B cell (primary cell): Measurements from ENCODE around the gene IARS1. TPM values are rescaled to one million over a fixed set of nuclear protein-coding genes. Genes with fewer than 3 reads are reported as not detected.

Source experiments
- ATAC-seq: fragments of 200-7000 bp; cut with Tn5 transposase; one replicate; pipeline ENCODE4 v1.10.0; 2021; ENCODE audit warnings: low read depth, mild to moderate bottlenecking, moderate number of reproducible peaks, moderate library complexity
- CTCF ChIA-PET: fragments of 350-600 bp; sonication (Branson Sonifier 250); formaldehyde crosslinking; loops from one replicate; lab custom pipeline; 2021; ENCODE audit warnings: antibody characterized with exemption, inconsistent platforms; lab: Charles Lee
- POLR2A ChIA-PET: fragments of 350-600 bp; sonication (Branson Sonifier 250); formaldehyde crosslinking; loops from one replicate; lab custom pipeline; 2021; ENCODE audit warnings: antibody characterized with exemption; lab: Charles Lee
- DNase-seq: peaks from one replicate; pipeline ENCODE4 v3.0.0; 2013
- H2AFZ ChIP-seq: 2 replicates; pipeline ENCODE4 v1.6.1; 2012; ENCODE audit warnings: mild to moderate bottlenecking, low read depth, low read length; ENCODE audit not compliant: insufficient read depth, poor library complexity, severe bottlenecking
- H3K27ac ChIP-seq, 2 donors: 1 replicate in 1 of 2; 2 replicates in 1 of 2; pipeline ENCODE4 v1.5.1; 2012 to 2013; ENCODE audit warnings: low read length in 2 of 2, mild to moderate bottlenecking in 2 of 2, moderate library complexity in 1 of 2
- H3K27me3 ChIP-seq, 4 experiments: fragments of 200-600 bp in 1 of 4; sonication (generic) in 1 of 4; replicated peaks in 1 of 4; 1 replicate in 2 of 4; 2 replicates in 2 of 4; pipeline versions ENCODE4 v1.6.1 to v1.7.0; 2013 to 2016; ENCODE audit warnings: low read length in 3 of 4, mild to moderate bottlenecking in 2 of 4, mixed read lengths in 1 of 4, moderate library complexity in 1 of 4; ENCODE audit not compliant: insufficient read depth in 4 of 4, control insufficient read depth in 3 of 4; ENCODE audit errors: control extremely low read depth in 1 of 4
- H3K36me3 ChIP-seq, 2 experiments: replicated peaks in 1 of 2; 1 replicate in 1 of 2; 2 replicates in 1 of 2; pipeline versions ENCODE4 v1.6.1 to v1.7.1; 2013; ENCODE audit warnings: low read length in 1 of 2; ENCODE audit not compliant: insufficient read depth in 2 of 2, control insufficient read depth in 1 of 2; ENCODE audit errors: control extremely low read depth in 1 of 2, extremely low read depth in 1 of 2
- H3K4me1 ChIP-seq, 2 donors: fragments of 200-600 bp in 1 of 2; sonication (generic) in 1 of 2; 1 replicate in 1 of 2; 2 replicates in 1 of 2; pipeline versions ENCODE4 v1.5.1 to v1.6.1; 2013 to 2017; ENCODE audit warnings: low read length in 2 of 2; ENCODE audit not compliant: control insufficient read depth in 2 of 2, insufficient read depth in 2 of 2
- H3K4me2 ChIP-seq: replicated peaks from 2 replicates; pipeline ENCODE3; 2012; ENCODE audit warnings: mild to moderate bottlenecking, low read depth, low read length; ENCODE audit not compliant: poor library complexity, severe bottlenecking
- H3K4me3 ChIP-seq, 5 experiments: fragments of 200-600 bp in 1 of 5; sonication (generic) in 1 of 5; 1 replicate in 3 of 5; 2 replicates in 2 of 5; pipeline versions ENCODE4 v1.5.1 to v1.7.0; 2011 to 2016; ENCODE audit warnings: low read length in 4 of 5, mild to moderate bottlenecking in 4 of 5, low read depth in 2 of 5, control low read depth in 1 of 5, moderate library complexity in 1 of 5; ENCODE audit not compliant: insufficient read depth in 1 of 5; ENCODE audit errors: control extremely low read depth in 1 of 5, extremely low read depth in 1 of 5
- H3K79me2 ChIP-seq: fragments of 200-600 bp; sonication (generic); one replicate; pipeline ENCODE4 v1.6.0; 2016; ENCODE audit warnings: low read length; ENCODE audit not compliant: control insufficient read depth, insufficient read depth
- H3K9ac ChIP-seq: fragments of 200-600 bp; sonication (generic); 2 replicates; pipeline ENCODE4 v1.6.1; 2017; ENCODE audit warnings: mild to moderate bottlenecking, low read length, moderate library complexity
- H3K9me3 ChIP-seq, 3 donors: one replicate each; pipeline versions ENCODE4 v1.6.1 to v1.7.1; 2013; ENCODE audit warnings: low read length in 2 of 3; ENCODE audit not compliant: control insufficient read depth in 2 of 3, insufficient read depth in 1 of 3; ENCODE audit errors: control extremely low read depth in 1 of 3
- H4K20me1 ChIP-seq: 2 replicates; pipeline ENCODE4 v1.6.0; 2012; ENCODE audit warnings: mild to moderate bottlenecking, low read length; ENCODE audit not compliant: insufficient read depth, control insufficient read depth, poor library complexity, severe bottlenecking
- H3K27ac Mint-ChIP-seq: one replicate; pipeline ENCODE4 v1.8.0; 2021; ENCODE audit warnings: mixed read lengths
- H3K27me3 Mint-ChIP-seq: one replicate; pipeline ENCODE4 v1.8.0; 2021; ENCODE audit warnings: mixed read lengths
- H3K4me1 Mint-ChIP-seq: one replicate; pipeline ENCODE4 v1.8.0; 2021; ENCODE audit warnings: mixed read lengths
- H3K4me3 Mint-ChIP-seq: one replicate; pipeline ENCODE4 v1.8.0; 2021; ENCODE audit warnings: mixed read lengths
- H3K9me3 Mint-ChIP-seq: one replicate; pipeline ENCODE4 v1.8.0; 2022; ENCODE audit warnings: mixed read lengths; ENCODE audit not compliant: insufficient read depth
- EZH2 ChIP-seq: IDR thresholded peaks from 2 replicates; pipeline ENCODE4 v1.6.1; 2012; ENCODE audit warnings: borderline replicate concordance, low read depth, mild to moderate bottlenecking, moderate library complexity, low read length; ENCODE audit not compliant: insufficient read depth, poor library complexity, severe bottlenecking
- WGBS: methylation state at CpG from one replicate; pipeline ENCODE4 v1.1.5; 2013; ENCODE audit warnings: missing lambda C conversion rate; ENCODE audit not compliant: insufficient coverage; 5-methylcytosine and 5-hydroxymethylcytosine counted together
- intact Hi-C: fragments of 100-400 bp; cut with micrococcal nuclease; formaldehyde crosslinking; loops from one replicate; pipeline ENCODE4 v1.10.0; 2022
- polyA plus RNA-seq: library from polyadenylated mRNA; depleted of rRNA; stranded (reverse); fragments of >200 nt; gene quantifications from 2 replicates; pipeline ENCODE4 v1.2.3, GENCODE V29; 2012
- total RNA-seq, 2 donors: library from RNA; stranded (reverse); fragments of 120-200 nt in 1 of 2; gene quantifications; 1 replicate in 1 of 2; 2 replicates in 1 of 2; pipeline versions ENCODE4 v1.2.3 to v1.2.4, GENCODE V29; 2013 to 2022
- TF ChIP-seq, protein P1 (sequence below): fragments of 200-600 bp; IDR thresholded peaks from one replicate; pipeline ENCODE4 v1.8.0; 2022; ENCODE audit warnings: antibody characterized with exemption, mild to moderate bottlenecking

IARS1 gene
- total and polyA plus RNA-seq, 2 donors (not counting 1 experiment from before 2014, with no cell fraction given), result 31.6 to 82.8 TPM

DNA sequence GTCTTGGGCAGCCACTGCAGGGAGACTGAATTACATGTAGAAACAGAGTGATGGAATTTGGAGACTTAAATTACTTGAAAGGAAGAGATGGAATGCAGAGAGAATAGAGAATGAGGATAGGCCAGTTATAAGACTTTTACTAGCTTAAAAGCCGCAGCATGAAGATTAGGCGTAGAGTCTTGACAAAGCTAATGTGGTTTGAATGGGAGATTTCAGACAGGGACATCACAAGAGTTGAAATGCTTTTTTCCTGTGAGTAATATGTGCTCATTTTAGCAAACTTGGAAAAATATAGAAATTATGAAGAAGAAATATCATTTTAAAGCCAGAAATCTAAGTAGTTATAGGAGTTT, 39.8 kb upstream of the IARS1 start:
- H3K4me3 ChIP-seq, result no peak overlapping the region
- Mint-ChIP-seq H3K4me3 (no peak overlapping the region), H3K4me1 (no peaks in the 10 kb centered on the region), H3K27me3 (no peaks in the 10 kb centered on the region), H3K27ac (no peak overlapping the region), H3K9me3 (no peaks in the 10 kb centered on the region)
- 100% methylated on average over 2 of the region's 2 CpGs for WGBS
- POLR2A ChIA-PET, result no interaction called here
- intact Hi-C loops, result no loop called here
- H3K9ac ChIP-seq, result no peak overlapping the region
- H4K20me1 ChIP-seq, result no peaks in the 10 kb centered on the region
- H3K27ac ChIP-seq, result no peak overlapping the region
- no peak for TF ChIP-seq EZH2
- TF ChIP-seq, protein P1, sequence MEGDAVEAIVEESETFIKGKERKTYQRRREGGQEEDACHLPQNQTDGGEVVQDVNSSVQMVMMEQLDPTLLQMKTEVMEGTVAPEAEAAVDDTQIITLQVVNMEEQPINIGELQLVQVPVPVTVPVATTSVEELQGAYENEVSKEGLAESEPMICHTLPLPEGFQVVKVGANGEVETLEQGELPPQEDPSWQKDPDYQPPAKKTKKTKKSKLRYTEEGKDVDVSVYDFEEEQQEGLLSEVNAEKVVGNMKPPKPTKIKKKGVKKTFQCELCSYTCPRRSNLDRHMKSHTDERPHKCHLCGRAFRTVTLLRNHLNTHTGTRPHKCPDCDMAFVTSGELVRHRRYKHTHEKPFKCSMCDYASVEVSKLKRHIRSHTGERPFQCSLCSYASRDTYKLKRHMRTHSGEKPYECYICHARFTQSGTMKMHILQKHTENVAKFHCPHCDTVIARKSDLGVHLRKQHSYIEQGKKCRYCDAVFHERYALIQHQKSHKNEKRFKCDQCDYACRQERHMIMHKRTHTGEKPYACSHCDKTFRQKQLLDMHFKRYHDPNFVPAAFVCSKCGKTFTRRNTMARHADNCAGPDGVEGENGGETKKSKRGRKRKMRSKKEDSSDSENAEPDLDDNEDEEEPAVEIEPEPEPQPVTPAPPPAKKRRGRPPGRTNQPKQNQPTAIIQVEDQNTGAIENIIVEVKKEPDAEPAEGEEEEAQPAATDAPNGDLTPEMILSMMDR, result no peak
- CTCF ChIA-PET, result interaction anchor here (0.8 to 1.8 kb wide), 2 partner anchors 14 to 54 kb away, joined by 4 read pairs; no protein-coding TSS in a partner anchor
- peaks cover 10% of the 10 kb centered on the region for H3K79me2 ChIP-seq
- H3K4me1 ChIP-seq, result no peaks in the 10 kb centered on the region
- ATAC-seq (no peak), DNase-seq (no peak)
- H3K36me3 ChIP-seq, result peaks cover 0 to 7% of the 10 kb centered on the region in 2 experiments
- no peak overlapping the region for H3K4me2 ChIP-seq
- H3K27me3 ChIP-seq, result no peaks in the 10 kb centered on the region
- no peak overlapping the region for H2AFZ ChIP-seq
- no peaks in the 10 kb centered on the region for H3K9me3 ChIP-seq

GRCh38 chr9:92332577-92333281, 39.2 kb upstream of the IARS1 start:
- no peak for ATAC-seq
- Histone ChIP-seq H3K27me3 (no peaks in the 10 kb centered on the region), H3K9ac (no peak overlapping the region), H3K4me3 (no peak overlapping the region), H2AFZ (no peak overlapping the region), H3K27ac (no peak overlapping the region), H3K4me2 (no peak overlapping the region), H4K20me1 (no peaks in the 10 kb centered on the region), H3K36me3 (peaks cover 0 to 4% of the 10 kb centered on the region in 2 experiments), H3K4me1 (no peaks in the 10 kb centered on the region), H3K9me3 (no peaks in the 10 kb centered on the region), H3K79me2 (peaks cover 14% of the 10 kb centered on the region)
- ChIA-PET POLR2A (no interaction called here), CTCF (interaction anchor here (0.6 to 1.8 kb wide), 2 partner anchors 54 to 107 kb away, joined by 3 to 4 read pairs; no protein-coding TSS in a partner anchor)
- Mint-ChIP-seq H3K9me3 (no peaks in the 10 kb centered on the region), H3K27me3 (no peaks in the 10 kb centered on the region), H3K27ac (no peak overlapping the region), H3K4me3 (no peak overlapping the region), H3K4me1 (no peaks in the 10 kb centered on the region)
- no peak for DNase-seq
- intact Hi-C loops, result no loop called here
- 100% methylated on average over 1 of the region's 3 CpGs for WGBS
- TF ChIP-seq EZH2, result no peak
- TF ChIP-seq, protein P1, result no peak
